SK-N-SH (cell line): ENCODE results near the gene CCDC154.

Experiments
- ELF1 ChIP-seq: IDR thresholded peaks from 2 replicates; pipeline ENCODE4 v1.4.0; 2012
- EP300 ChIP-seq, 2 experiments: IDR thresholded peaks; 2 replicates each; pipeline versions ENCODE4 v1.4.0 to v1.6.1; 2012; ENCODE audit warnings: borderline replicate concordance in 1 of 2, low read depth in 1 of 2, low read length in 1 of 2
- POLR2AphosphoS5 ChIP-seq: IDR thresholded peaks from 2 replicates; pipeline ENCODE4 v1.6.1; 2012; ENCODE audit warnings: low read depth, low read length
- YY1 ChIP-seq: IDR thresholded peaks from 2 replicates; pipeline ENCODE4 v1.4.0; 2012; ENCODE audit warnings: low read depth, mild to moderate bottlenecking

GRCh38 chr16:1435921-1436697 is 8.2 kb downstream of the CCDC154 start:
- TF ChIP-seq YY1: no peak
- no peak for TF ChIP-seq EP300 (IDR thresholded peaks at IDR 0.05; ENCODE audit: borderline replicate concordance in 1 of 2, low read depth in 1 of 2, low read length in 1 of 2)
- no peak for TF ChIP-seq ELF1
- no peak for TF ChIP-seq POLR2AphosphoS5
